HepG2 (cell line): Measurements from ENCODE around the gene ZMIZ1. TPM values are rescaled to one million over a fixed set of nuclear protein-coding genes. Genes with fewer than 3 reads are reported as not detected.

Experiments
- CBX1 ChIP-seq: IDR thresholded peaks from one replicate; pipeline ENCODE4 v1.6.1; 2016; ENCODE audit warnings: antibody characterized with exemption, low read depth
- CERS6 ChIP-seq: sonication (generic); formaldehyde crosslinking; IDR thresholded peaks from 2 replicates; pipeline ENCODE4 v1.5.0; 2020; ENCODE audit warnings: missing genetic modification reagents
- CSRNP1 ChIP-seq: sonication (generic); formaldehyde crosslinking; IDR thresholded peaks from 2 replicates; pipeline ENCODE4 v1.8.1; 2023; ENCODE audit warnings: mild to moderate bottlenecking, missing genetic modification reagents
- CTCF ChIP-seq: sonication (generic); formaldehyde crosslinking; IDR thresholded peaks from 2 replicates; pipeline ENCODE4 v1.5.0; 2020; ENCODE audit warnings: mild to moderate bottlenecking, missing genetic modification reagents, moderate library complexity
- DPF2 ChIP-seq: sonication (generic); formaldehyde crosslinking; IDR thresholded peaks from 2 replicates; pipeline ENCODE4 v1.4.0; 2020; ENCODE audit warnings: mild to moderate bottlenecking, low read depth, missing genetic modification reagents, borderline replicate concordance
- FOXK1 ChIP-seq: sonication (generic); formaldehyde crosslinking; IDR thresholded peaks from 2 replicates; pipeline ENCODE4 v1.4.0; 2020; ENCODE audit warnings: low read depth, missing genetic modification reagents, borderline replicate concordance
- FOXO4 ChIP-seq: sonication (generic); formaldehyde crosslinking; conservative IDR thresholded peaks from 2 replicates; pipeline ENCODE4 v1.8.1; 2023; ENCODE audit warnings: missing genetic modification reagents
- JARID2 ChIP-seq: sonication (generic); formaldehyde crosslinking; IDR thresholded peaks from 2 replicates; pipeline ENCODE4 v1.8.1; 2023; ENCODE audit warnings: missing genetic modification reagents, inconsistent platforms; ENCODE audit not compliant: insufficient replicate concordance
- KLF13 ChIP-seq: sonication (generic); formaldehyde crosslinking; IDR thresholded peaks from 2 replicates; pipeline ENCODE4 v1.4.0; 2020; ENCODE audit warnings: mild to moderate bottlenecking, missing genetic modification reagents
- KLF6 ChIP-seq: IDR thresholded peaks from 2 replicates; pipeline ENCODE4 v1.8.0; 2016; ENCODE audit warnings: missing biosample characterization, missing genetic modification reagents
- MED13 ChIP-seq: sonication (generic); formaldehyde crosslinking; IDR thresholded peaks from 2 replicates; pipeline ENCODE4 v1.5.0; 2020; ENCODE audit warnings: missing genetic modification reagents
- MXD3 ChIP-seq: IDR thresholded peaks from 2 replicates; pipeline ENCODE4 v1.6.1; 2016; ENCODE audit warnings: mild to moderate bottlenecking, missing biosample characterization, missing genetic modification reagents
- MYC ChIP-seq: sonication (generic); formaldehyde crosslinking; IDR thresholded peaks from 2 replicates; pipeline ENCODE4 v1.9.0; 2021; ENCODE audit warnings: missing genetic modification reagents, borderline replicate concordance
- PHF5A ChIP-seq: IDR thresholded peaks from one replicate; pipeline ENCODE4 v1.6.1; 2018; ENCODE audit warnings: low read depth, missing genetic modification reagents; ENCODE audit not compliant: unreplicated experiment
- SNAPC5 ChIP-seq: sonication (generic); formaldehyde crosslinking; IDR thresholded peaks from 2 replicates; pipeline ENCODE4 v1.8.1; 2023; ENCODE audit warnings: mild to moderate bottlenecking, missing genetic modification reagents, borderline replicate concordance
- ZFP37 ChIP-seq: sonication (generic); formaldehyde crosslinking; IDR thresholded peaks from 2 replicates; pipeline ENCODE4 v1.4.0; 2020; ENCODE audit warnings: missing genetic modification reagents, borderline replicate concordance
- ZNF430 ChIP-seq: sonication (generic); formaldehyde crosslinking; IDR thresholded peaks from 2 replicates; pipeline ENCODE4 v1.9.0; 2021; ENCODE audit warnings: mild to moderate bottlenecking, missing genetic modification reagents
- ZNF672 ChIP-seq: sonication (generic); formaldehyde crosslinking; IDR thresholded peaks from 2 replicates; pipeline ENCODE4 v1.8.1; 2022; ENCODE audit warnings: missing genetic modification reagents
- polyA plus RNA-seq, 8 experiments: library from polyadenylated mRNA; depleted of rRNA in 3 of 8; stranded (reverse) in 7 of 8; unstranded in 1 of 8; fragments of >200 nt; fragmentation: Illumina TruSeq in 4 of 8; extraction: Trizol in 4 of 8; gene quantifications; 2 replicates each; pipeline versions ENCODE4 v1.2.1 to v1.2.3, GENCODE V29; 2011 to 2016; ENCODE audit warnings: low read depth in 4 of 8, missing spikeins in 1 of 8, mixed read lengths in 1 of 8; ENCODE audit not compliant: insufficient read depth in 1 of 8
- total RNA-seq, 5 experiments: library from RNA; depleted of rRNA; stranded (reverse); fragments of >200 nt; fragmentation: Illumina TruSeq; extraction: Trizol; gene quantifications; 2 replicates each; pipeline ENCODE4 v1.2.3, GENCODE V29; 2016; ENCODE audit warnings: low read depth in 1 of 5
- TF ChIP-seq, protein P1 (sequence below): sonication (generic); formaldehyde crosslinking; IDR thresholded peaks from 2 replicates; pipeline ENCODE4 v1.9.0; 2021; ENCODE audit warnings: missing genetic modification reagents, borderline replicate concordance

ZMIZ1 gene
- total and polyA plus RNA-seq, 2 of the 13 experiments (the other 11 are each of a cell fraction or from before 2014, with no cell fraction given), result 5.3 to 10.2 TPM

- peak; percentile 83 for TF ChIP-seq MYC (CRISPR knock-in tag)
- no peak for TF ChIP-seq CBX1
- no peak for TF ChIP-seq CERS6
- peak; percentile 72; the same call in 1 of the 2 replicates for TF ChIP-seq KLF6 (CRISPR knock-in tag)
- TF ChIP-seq CSRNP1 (CRISPR knock-in tag), result no peak
- TF ChIP-seq, protein P1, sequence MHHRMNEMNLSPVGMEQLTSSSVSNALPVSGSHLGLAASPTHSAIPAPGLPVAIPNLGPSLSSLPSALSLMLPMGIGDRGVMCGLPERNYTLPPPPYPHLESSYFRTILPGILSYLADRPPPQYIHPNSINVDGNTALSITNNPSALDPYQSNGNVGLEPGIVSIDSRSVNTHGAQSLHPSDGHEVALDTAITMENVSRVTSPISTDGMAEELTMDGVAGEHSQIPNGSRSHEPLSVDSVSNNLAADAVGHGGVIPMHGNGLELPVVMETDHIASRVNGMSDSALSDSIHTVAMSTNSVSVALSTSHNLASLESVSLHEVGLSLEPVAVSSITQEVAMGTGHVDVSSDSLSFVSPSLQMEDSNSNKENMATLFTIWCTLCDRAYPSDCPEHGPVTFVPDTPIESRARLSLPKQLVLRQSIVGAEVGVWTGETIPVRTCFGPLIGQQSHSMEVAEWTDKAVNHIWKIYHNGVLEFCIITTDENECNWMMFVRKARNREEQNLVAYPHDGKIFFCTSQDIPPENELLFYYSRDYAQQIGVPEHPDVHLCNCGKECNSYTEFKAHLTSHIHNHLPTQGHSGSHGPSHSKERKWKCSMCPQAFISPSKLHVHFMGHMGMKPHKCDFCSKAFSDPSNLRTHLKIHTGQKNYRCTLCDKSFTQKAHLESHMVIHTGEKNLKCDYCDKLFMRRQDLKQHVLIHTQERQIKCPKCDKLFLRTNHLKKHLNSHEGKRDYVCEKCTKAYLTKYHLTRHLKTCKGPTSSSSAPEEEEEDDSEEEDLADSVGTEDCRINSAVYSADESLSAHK (CRISPR knock-in tag), result no peak
- no peak; the same call in 1 of the 2 replicates for TF ChIP-seq ZNF430 (CRISPR knock-in tag)
- TF ChIP-seq FOXK1 (CRISPR knock-in tag), result 0 out of 2 replicates have a peak, but pooled peaks have one; percentile 22
- TF ChIP-seq DPF2 (CRISPR knock-in tag), result no peak
- peak; percentile 56; the same call in 1 of the 2 replicates for TF ChIP-seq MED13 (CRISPR knock-in tag)
- TF ChIP-seq ZFP37, result peak; percentile 42; the same call in 1 of the 2 replicates
- no peak for TF ChIP-seq ZNF672 (CRISPR knock-in tag)
- TF ChIP-seq MXD3 (CRISPR knock-in tag), result peak; percentile 89; the same call in 1 of the 2 replicates
- no peak for TF ChIP-seq CTCF (CRISPR knock-in tag)
- no peak for TF ChIP-seq JARID2 (CRISPR knock-in tag)
- no peak for TF ChIP-seq PHF5A
- TF ChIP-seq SNAPC5 (CRISPR knock-in tag), result no peak
- no peak; the same call in 1 of the 2 replicates for TF ChIP-seq KLF13 (CRISPR knock-in tag)
- peak; percentile 93 for TF ChIP-seq FOXO4 (CRISPR knock-in tag)
These were observed 279.3 kb downstream of the ZMIZ1 start (continued) for GRCh38 chr10:79347894-79348639.
